BE2C (cell line): ENCODE results near the gene KCNA1.

Source experiments
- DNase-seq: peaks from one replicate; pipeline ENCODE4 v3.0.0-alpha.2; 2020
- H3K27me3 ChIP-seq: fragments of 250-450 bp; sonication (Bioruptor Pico); 2 replicates; pipeline ENCODE4 v1.5.1; 2020; ENCODE audit warnings: mild to moderate bottlenecking
- H3K36me3 ChIP-seq: fragments of 250-450 bp; sonication (Bioruptor Pico); 2 replicates; pipeline ENCODE4 v1.5.1; 2020; ENCODE audit warnings: mild to moderate bottlenecking
- H3K4me1 ChIP-seq: fragments of 250-450 bp; sonication (Bioruptor Pico); 2 replicates; pipeline ENCODE4 v1.5.1; 2020
- H3K4me3 ChIP-seq: 2 replicates; pipeline ENCODE4 v1.5.1; 2011; ENCODE audit warnings: low read depth, low read length
- H3K9me3 ChIP-seq: fragments of 250-450 bp; sonication (Bioruptor Pico); 2 replicates; pipeline ENCODE4 v1.5.1; 2020
- CTCF ChIP-seq: IDR thresholded peaks from 2 replicates; pipeline ENCODE4 v1.5.1; 2012; ENCODE audit warnings: mild to moderate bottlenecking, low read depth, low read length

KCNA1 gene

GRCh38 chr12:4881266-4882064, 28.2 kb upstream of the KCNA1 start:
- TF ChIP-seq CTCF, result no peak
- no peaks in the 10 kb centered on the region for H3K4me1 ChIP-seq
- no peaks in the 10 kb centered on the region for H3K9me3 ChIP-seq
- H3K36me3 ChIP-seq, result no peaks in the 10 kb centered on the region
- no peak for DNase-seq
- H3K4me3 ChIP-seq, result no peak overlapping the region
- H3K27me3 ChIP-seq, result peaks cover 20% of the 10 kb centered on the region

GRCh38 chr12:4891866-4892265, 17.8 kb upstream of the KCNA1 start:
- no peak for TF ChIP-seq CTCF
- Histone ChIP-seq H3K27me3 (peaks cover 41% of the 10 kb centered on the region), H3K4me3 (no peak overlapping the region), H3K36me3 (no peaks in the 10 kb centered on the region), H3K9me3 (no peaks in the 10 kb centered on the region), H3K4me1 (no peaks in the 10 kb centered on the region)
- DNase-seq, result no peak

DNA sequence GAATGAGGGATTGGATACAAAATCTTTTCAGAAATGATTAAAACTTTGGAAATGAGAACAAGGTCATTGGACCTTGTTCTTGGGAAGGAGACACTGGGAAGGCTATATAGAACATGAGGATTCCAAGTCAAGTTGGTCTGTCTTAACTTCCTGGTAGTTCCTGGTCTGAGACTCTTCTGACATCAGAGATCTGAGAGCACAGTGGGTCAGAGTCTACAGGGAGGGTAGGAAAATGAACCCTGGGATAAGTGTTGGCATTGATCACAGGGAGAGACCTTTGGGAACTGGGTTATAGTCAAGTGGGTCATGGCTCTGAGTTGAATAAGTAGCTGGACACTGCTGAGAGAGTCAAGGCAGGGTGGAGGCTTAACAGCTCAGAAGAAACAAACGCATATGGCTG, 17.3 kb upstream of the KCNA1 start:
- DNase-seq, result no peak
- H3K4me1 ChIP-seq, result no peaks in the 10 kb centered on the region
- no peak overlapping the region for H3K4me3 ChIP-seq
- peaks cover 42% of the 10 kb centered on the region for H3K27me3 ChIP-seq
- no peak for TF ChIP-seq CTCF
- H3K9me3 ChIP-seq, result no peaks in the 10 kb centered on the region
- no peaks in the 10 kb centered on the region for H3K36me3 ChIP-seq

DNA sequence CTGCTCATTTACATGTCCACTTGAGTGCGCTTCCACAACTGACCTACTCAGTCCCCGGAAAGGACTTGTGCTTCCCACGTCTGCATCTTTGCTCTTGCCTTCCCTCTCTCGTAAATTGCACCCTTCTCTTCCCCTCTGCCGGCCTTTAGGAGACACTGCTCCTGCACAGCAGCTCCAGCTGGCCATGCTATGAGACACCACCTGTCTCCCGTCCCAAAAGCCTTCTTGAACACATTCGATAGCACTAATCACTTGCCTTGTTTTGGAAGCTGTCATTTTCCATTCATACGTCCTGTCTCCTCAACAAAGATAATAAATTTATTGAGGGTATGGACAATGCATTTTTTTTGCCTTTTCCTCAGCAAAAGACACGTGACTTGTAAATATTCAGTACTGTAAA, 15.7 kb upstream of the KCNA1 start:
- no peak for TF ChIP-seq CTCF
- Histone ChIP-seq H3K27me3 (peaks cover 42% of the 10 kb centered on the region), H3K36me3 (no peaks in the 10 kb centered on the region), H3K4me3 (no peak overlapping the region), H3K4me1 (no peaks in the 10 kb centered on the region), H3K9me3 (no peaks in the 10 kb centered on the region)
- no peak for DNase-seq

DNA sequence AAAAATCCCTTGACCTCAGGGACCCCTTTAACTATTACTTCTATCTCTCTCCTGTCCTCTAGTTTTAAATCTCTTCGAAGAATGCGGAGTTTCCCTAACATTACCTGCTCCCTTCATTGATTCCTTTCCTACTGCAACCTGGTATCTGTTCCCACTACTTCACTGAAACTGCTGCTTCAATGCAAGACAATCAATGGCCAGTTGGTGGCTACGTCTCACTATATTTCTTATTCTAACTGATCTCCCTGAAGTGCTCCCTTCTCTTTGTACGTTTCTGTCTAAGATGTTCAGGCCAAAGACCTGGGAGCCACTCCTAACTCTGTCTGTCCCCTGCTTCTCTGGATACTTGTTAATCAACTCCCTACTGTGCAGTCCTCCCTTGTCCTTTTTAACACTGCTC, 10.3 kb upstream of the KCNA1 start:
- no peak overlapping the region for H3K4me3 ChIP-seq
- H3K27me3 ChIP-seq, result peaks cover 20% of the 10 kb centered on the region
- H3K4me1 ChIP-seq, result no peaks in the 10 kb centered on the region
- no peaks in the 10 kb centered on the region for H3K9me3 ChIP-seq
- no peak for TF ChIP-seq CTCF
- H3K36me3 ChIP-seq, result no peaks in the 10 kb centered on the region
- no peak for DNase-seq

GRCh38 chr12:4900327-4900726, 9.4 kb upstream of the KCNA1 start:
- H3K9me3 ChIP-seq, result no peaks in the 10 kb centered on the region
- DNase-seq, result no peak

More at GRCh38 chr12:4900327-4900726, 9.4 kb upstream of the KCNA1 start:
- H3K4me1 ChIP-seq, result no peaks in the 10 kb centered on the region
- no peak for TF ChIP-seq CTCF
- H3K4me3 ChIP-seq, result no peak overlapping the region
- H3K36me3 ChIP-seq, result no peaks in the 10 kb centered on the region
- peaks cover 15% of the 10 kb centered on the region; the same call in 1 of the 2 replicates for H3K27me3 ChIP-seq
